Subcutaneous adipose tissue (tissue), 4 donors: ENCODE data around the gene TBATA. TPM values are rescaled to one million over a fixed set of nuclear protein-coding genes. Genes with fewer than 3 reads are reported as not detected.

Experiments used
- total RNA-seq, 4 donors: library from RNA; depleted of rRNA; stranded (reverse); fragments of >200 nt; gene quantifications; one replicate each; pipeline ENCODE4 v1.1.0, GENCODE V29; 2016
- TF ChIP-seq, protein P1 (sequence below): fragments of 450-650 bp; IDR thresholded peaks from one replicate; pipeline ENCODE4 v1.5.1; 2016; ENCODE audit warnings: low read depth, mild to moderate bottlenecking, control low read depth, antibody characterized with exemption, moderate library complexity

TBATA gene
- total RNA-seq, 4 donors from 2014 or later, result 1.1 TPM; not detected in 3

DNA sequence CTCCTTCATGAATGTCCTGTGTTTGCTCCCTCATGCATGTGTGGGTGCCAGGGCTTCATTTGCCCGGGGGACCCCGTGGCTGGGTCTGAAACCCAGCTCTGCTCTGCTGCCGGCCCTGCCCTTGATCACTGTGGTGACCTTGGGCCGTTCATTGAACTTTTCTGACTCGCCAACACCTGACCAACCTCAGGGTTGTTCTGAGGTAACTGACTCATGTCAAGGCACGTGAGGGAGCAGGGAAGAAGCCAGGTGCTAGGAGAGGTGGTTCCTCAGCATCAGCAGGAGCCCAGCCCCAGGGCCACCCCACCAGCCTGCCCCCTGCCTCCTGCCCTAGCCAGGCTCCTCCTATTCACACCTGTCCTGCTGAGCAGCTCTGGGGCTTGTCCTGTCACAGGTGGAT, 47.9 kb downstream of the TBATA start:
- TF ChIP-seq, protein P1, sequence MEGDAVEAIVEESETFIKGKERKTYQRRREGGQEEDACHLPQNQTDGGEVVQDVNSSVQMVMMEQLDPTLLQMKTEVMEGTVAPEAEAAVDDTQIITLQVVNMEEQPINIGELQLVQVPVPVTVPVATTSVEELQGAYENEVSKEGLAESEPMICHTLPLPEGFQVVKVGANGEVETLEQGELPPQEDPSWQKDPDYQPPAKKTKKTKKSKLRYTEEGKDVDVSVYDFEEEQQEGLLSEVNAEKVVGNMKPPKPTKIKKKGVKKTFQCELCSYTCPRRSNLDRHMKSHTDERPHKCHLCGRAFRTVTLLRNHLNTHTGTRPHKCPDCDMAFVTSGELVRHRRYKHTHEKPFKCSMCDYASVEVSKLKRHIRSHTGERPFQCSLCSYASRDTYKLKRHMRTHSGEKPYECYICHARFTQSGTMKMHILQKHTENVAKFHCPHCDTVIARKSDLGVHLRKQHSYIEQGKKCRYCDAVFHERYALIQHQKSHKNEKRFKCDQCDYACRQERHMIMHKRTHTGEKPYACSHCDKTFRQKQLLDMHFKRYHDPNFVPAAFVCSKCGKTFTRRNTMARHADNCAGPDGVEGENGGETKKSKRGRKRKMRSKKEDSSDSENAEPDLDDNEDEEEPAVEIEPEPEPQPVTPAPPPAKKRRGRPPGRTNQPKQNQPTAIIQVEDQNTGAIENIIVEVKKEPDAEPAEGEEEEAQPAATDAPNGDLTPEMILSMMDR, result no peak

DNA sequence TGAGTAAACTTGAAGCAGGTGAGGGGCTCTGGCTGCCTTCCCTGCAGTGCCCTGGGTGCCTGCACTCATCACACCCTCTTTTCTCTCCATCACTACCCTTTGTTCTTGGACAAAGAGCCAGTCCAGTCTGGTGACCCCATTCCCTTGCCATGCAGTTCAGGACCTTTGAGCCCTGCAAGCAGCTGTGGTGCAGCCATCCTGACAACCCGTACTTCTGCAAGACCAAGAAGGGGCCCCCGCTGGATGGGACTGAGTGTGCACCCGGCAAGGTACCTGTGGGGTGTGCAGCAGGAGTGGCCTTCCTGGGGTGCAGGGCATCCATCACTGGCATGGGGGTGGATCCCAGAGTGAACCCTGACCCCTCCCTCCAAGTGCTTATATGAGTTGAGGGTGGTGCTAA, 48.7 kb downstream of the TBATA start:
- TF ChIP-seq, protein P1, result no peak

DNA sequence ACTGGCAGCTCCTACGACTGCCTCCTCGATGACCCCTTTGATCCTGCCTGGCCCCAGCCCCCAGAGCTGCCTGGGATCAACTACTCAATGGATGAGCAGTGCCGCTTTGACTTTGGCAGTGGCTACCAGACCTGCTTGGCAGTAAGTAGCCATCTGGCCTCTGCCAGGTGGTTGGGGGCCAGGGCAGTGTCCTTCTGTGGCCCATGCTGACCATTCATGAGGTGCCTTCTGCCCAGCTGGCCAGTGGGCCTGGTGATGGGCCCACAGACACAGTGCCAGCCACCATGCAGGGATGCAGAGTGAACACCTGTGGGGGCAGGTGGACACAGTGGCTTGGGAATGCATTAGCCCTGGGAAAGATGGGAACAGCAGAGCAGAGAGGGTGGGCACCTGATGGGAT, 50.0 kb downstream of the TBATA start:
- TF ChIP-seq, protein P1, result no peak

DNA sequence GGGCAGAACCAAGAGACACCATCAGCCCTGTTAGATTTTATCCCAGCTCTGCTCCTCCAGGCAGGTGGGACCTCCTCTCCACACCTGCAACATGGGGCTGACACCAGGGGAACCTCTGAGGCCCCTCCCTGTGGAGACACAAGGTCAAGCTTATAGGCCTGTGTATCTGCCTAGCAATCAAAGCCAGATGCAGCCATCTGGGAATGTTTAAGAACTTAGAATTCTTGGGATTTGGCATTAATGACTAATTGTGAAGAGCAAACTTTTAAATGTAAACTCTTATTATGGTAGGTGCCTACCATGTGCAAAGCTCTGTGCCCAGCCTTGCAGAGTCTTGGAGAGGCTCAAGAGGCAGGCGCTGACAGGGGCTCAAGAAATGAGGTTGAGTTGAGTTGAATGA, 52.1 kb downstream of the TBATA start:
- TF ChIP-seq, protein P1, result no peak

- TF ChIP-seq, protein P1, result no peak
Measured at GRCh38 chr10:70732569-70732968, 52.6 kb downstream of the TBATA start.

- TF ChIP-seq, protein P1, result no peak
Measured at GRCh38 chr10:70730955-70731354, 54.2 kb downstream of the TBATA start.

DNA sequence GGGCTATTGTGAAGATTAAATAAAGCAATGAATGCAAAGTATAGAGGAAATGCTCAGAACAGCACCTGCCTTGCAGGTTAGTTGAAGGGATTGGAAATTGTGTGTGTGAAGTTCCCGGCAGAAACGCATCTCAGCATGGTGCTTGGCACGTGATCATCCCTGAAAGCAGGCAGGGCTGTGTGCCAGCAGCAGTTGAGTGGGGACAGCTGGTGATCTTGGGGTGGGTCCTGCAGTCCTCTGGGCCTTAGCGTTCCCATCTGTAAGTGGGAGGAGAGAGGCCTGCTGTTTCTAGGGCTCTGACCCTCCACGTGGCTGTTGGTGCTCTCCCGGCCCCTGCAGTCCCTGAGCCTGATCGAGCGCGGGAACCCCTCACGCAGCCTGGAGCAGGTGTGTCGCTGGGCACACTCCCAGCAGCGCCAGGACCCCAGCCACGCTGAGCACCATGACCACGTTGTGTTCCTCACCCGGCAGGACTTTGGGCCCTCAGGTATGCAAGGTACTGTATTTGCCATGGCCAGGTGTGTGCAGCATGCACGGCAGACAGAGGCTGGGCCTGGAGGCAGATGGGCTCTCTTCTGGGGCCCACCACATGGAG, 55.3 kb downstream of the TBATA start:
- TF ChIP-seq, protein P1, result no peak
